Karpas-422 (cell line): ENCODE data around the gene SLC39A11. TPM values are rescaled to one million over a fixed set of nuclear protein-coding genes. Genes with fewer than 3 reads are reported as not detected.
"Not testable (repeated sequence)": the region's sequence is repeated elsewhere in the genome, so short reads cannot be mapped to it uniquely, and the experiment has no call there.

Experiments used
- DNase-seq: peaks from one replicate; pipeline ENCODE4 v3.0.0-alpha.2; 2015
- H2AFZ ChIP-seq: fragments of 200-600 bp; sonication (generic); 2 replicates; pipeline ENCODE4 v1.6.1; 2014; ENCODE audit warnings: antibody characterized with exemption, low read length, mixed read lengths
- H3K27ac ChIP-seq: fragments of 200-600 bp; sonication (generic); 2 replicates; pipeline ENCODE4 v1.5.1; 2014; ENCODE audit warnings: mild to moderate bottlenecking, low read length, moderate library complexity
- H3K27me3 ChIP-seq: fragments of 200-600 bp; sonication (generic); 2 replicates; pipeline ENCODE4 v1.6.1; 2014; ENCODE audit warnings: low read length, mixed read lengths
- H3K36me3 ChIP-seq: fragments of 200-600 bp; sonication (generic); 2 replicates; pipeline ENCODE4 v1.6.1; 2014; ENCODE audit warnings: low read length, mixed read lengths; ENCODE audit not compliant: insufficient read depth
- H3K4me1 ChIP-seq: fragments of 200-600 bp; sonication (generic); 2 replicates; pipeline ENCODE4 v1.6.1; 2014; ENCODE audit warnings: mild to moderate bottlenecking, low read length, mixed read lengths
- H3K4me2 ChIP-seq: fragments of 200-600 bp; sonication (generic); 2 replicates; pipeline ENCODE4 v1.6.1; 2014; ENCODE audit warnings: low read length, low read depth, mild to moderate bottlenecking; ENCODE audit not compliant: poor library complexity, severe bottlenecking
- H3K4me3 ChIP-seq: fragments of 200-600 bp; sonication (generic); 2 replicates; pipeline ENCODE4 v1.5.1; 2014; ENCODE audit warnings: mild to moderate bottlenecking, antibody characterized with exemption, low read length, mixed read lengths
- H3K79me2 ChIP-seq: fragments of 200-600 bp; sonication (generic); 2 replicates; pipeline ENCODE4 v1.6.1; 2014; ENCODE audit warnings: mild to moderate bottlenecking, low read length, mixed read lengths
- H3K9ac ChIP-seq: fragments of 200-600 bp; sonication (generic); 2 replicates; pipeline ENCODE4 v1.6.0; 2014; ENCODE audit warnings: low read length
- H3K9me2 ChIP-seq: fragments of 200-600 bp; sonication (generic), shearing (Covaris generic); replicated peaks from 2 replicates; pipeline ENCODE4 v1.6.0; 2014; ENCODE audit warnings: mild to moderate bottlenecking, low read length, moderate library complexity; ENCODE audit not compliant: insufficient read depth
- H3K9me3 ChIP-seq: fragments of 300-700, 200-600 bp; sonication (generic); 2 replicates; pipeline ENCODE4 v1.6.1; 2014; ENCODE audit warnings: low read length, mixed read lengths
- H4K20me1 ChIP-seq: fragments of 200-600 bp; sonication (generic); 2 replicates; pipeline ENCODE4 v1.6.1; 2014; ENCODE audit warnings: mild to moderate bottlenecking, antibody characterized with exemption, low read length, low read depth; ENCODE audit not compliant: insufficient read depth
- total RNA-seq: library from RNA; depleted of rRNA; stranded (reverse); fragments of >200 nt; shearing (Covaris generic); gene quantifications from 2 replicates; pipeline ENCODE4 v1.2.3, GENCODE V29; 2014; ENCODE audit warnings: low replicate concordance

SLC39A11 gene
- total RNA-seq, 1 experiment from 2014 or later = 49.6 TPM

- H3K9me2 ChIP-seq = no peaks in the 10 kb centered on the region
- H3K9me3 ChIP-seq = no peaks in the 10 kb centered on the region
- no peaks in the 10 kb centered on the region for H4K20me1 ChIP-seq
- H3K9ac ChIP-seq = no peak overlapping the region
- H3K79me2 ChIP-seq = peaks cover 74% of the 10 kb centered on the region
- H2AFZ ChIP-seq = no peak overlapping the region
- H3K4me3 ChIP-seq = no peak overlapping the region
- no peak overlapping the region for H3K27ac ChIP-seq
- no peak for DNase-seq
- H3K4me2 ChIP-seq = no peak overlapping the region
- H3K36me3 ChIP-seq = peaks cover 42% of the 10 kb centered on the region
- H3K4me1 ChIP-seq = no peaks in the 10 kb centered on the region
- no peaks in the 10 kb centered on the region for H3K27me3 ChIP-seq
Observed at GRCh38 chr17:73074566-73074965, 17.9 kb downstream of the SLC39A11 start.

GRCh38 chr17:73072219-73072962 lies 20.1 kb downstream of the SLC39A11 start:
- Histone ChIP-seq H2AFZ (no peak overlapping the region), H3K4me3 (no peak overlapping the region), H3K4me1 (no peaks in the 10 kb centered on the region), H3K27ac (no peak overlapping the region), H4K20me1 (no peaks in the 10 kb centered on the region), H3K9ac (no peak overlapping the region), H3K9me2 (no peaks in the 10 kb centered on the region), H3K79me2 (peaks cover 74% of the 10 kb centered on the region), H3K27me3 (no peaks in the 10 kb centered on the region), H3K36me3 (peaks cover 47% of the 10 kb centered on the region), H3K4me2 (no peak overlapping the region), H3K9me3 (no peaks in the 10 kb centered on the region)
- DNase-seq = no peak

GRCh38 chr17:73071066-73071999 lies 21.2 kb downstream of the SLC39A11 start:
- no peak for DNase-seq
- Histone ChIP-seq H3K27me3 (no peaks in the 10 kb centered on the region), H2AFZ (no peak overlapping the region), H3K36me3 (peaks cover 53% of the 10 kb centered on the region), H3K4me1 (no peaks in the 10 kb centered on the region), H3K9me2 (no peaks in the 10 kb centered on the region), H3K9me3 (no peaks in the 10 kb centered on the region), H3K4me2 (no peak overlapping the region), H3K79me2 (peaks cover 75% of the 10 kb centered on the region), H4K20me1 (no peaks in the 10 kb centered on the region), H3K9ac (no peak overlapping the region), H3K27ac (no peak overlapping the region), H3K4me3 (no peak overlapping the region)

- H3K36me3 ChIP-seq = peaks cover 57% of the 10 kb centered on the region
- H3K4me3 ChIP-seq = no peak overlapping the region
- no peak overlapping the region for H3K4me2 ChIP-seq
- no peaks in the 10 kb centered on the region for H3K9me2 ChIP-seq
- no peaks in the 10 kb centered on the region for H3K4me1 ChIP-seq
- H3K27ac ChIP-seq = no peak overlapping the region
- no peak for DNase-seq
- H3K27me3 ChIP-seq = no peaks in the 10 kb centered on the region
- no peak overlapping the region for H2AFZ ChIP-seq
- no peaks in the 10 kb centered on the region for H4K20me1 ChIP-seq
- H3K9me3 ChIP-seq = no peaks in the 10 kb centered on the region
- H3K79me2 ChIP-seq = peaks cover 73% of the 10 kb centered on the region
- no peak overlapping the region for H3K9ac ChIP-seq
Observed at GRCh38 chr17:73069841-73070240, 22.6 kb downstream of the SLC39A11 start.

- DNase-seq = no peak
- H3K9ac ChIP-seq = no peak overlapping the region
- H2AFZ ChIP-seq = no peak overlapping the region
- H3K36me3 ChIP-seq = peaks cover 52% of the 10 kb centered on the region
- peaks cover 73% of the 10 kb centered on the region for H3K79me2 ChIP-seq
- no peaks in the 10 kb centered on the region for H3K9me2 ChIP-seq
- H4K20me1 ChIP-seq = no peaks in the 10 kb centered on the region
- no peaks in the 10 kb centered on the region for H3K9me3 ChIP-seq
- no peaks in the 10 kb centered on the region for H3K27me3 ChIP-seq
- H3K4me2 ChIP-seq = no peak overlapping the region
- no peak overlapping the region for H3K27ac ChIP-seq
- H3K4me1 ChIP-seq = peaks cover 5% of the 10 kb centered on the region
- no peak overlapping the region for H3K4me3 ChIP-seq
Observed at GRCh38 chr17:73069164-73069770, 23.2 kb downstream of the SLC39A11 start.

- no peak overlapping the region for H3K4me3 ChIP-seq
- peaks cover 49% of the 10 kb centered on the region for H3K36me3 ChIP-seq
- no peaks in the 10 kb centered on the region for H3K27me3 ChIP-seq
- H3K9me3 ChIP-seq = no peaks in the 10 kb centered on the region
- no peak overlapping the region for H3K4me2 ChIP-seq
- H3K4me1 ChIP-seq = peaks cover 9% of the 10 kb centered on the region
- DNase-seq = no peak
- no peaks in the 10 kb centered on the region for H3K9me2 ChIP-seq
- H3K27ac ChIP-seq = no peak overlapping the region
- H3K9ac ChIP-seq = no peak overlapping the region
- no peaks in the 10 kb centered on the region for H4K20me1 ChIP-seq
- H3K79me2 ChIP-seq = peaks cover 77% of the 10 kb centered on the region
- no peak overlapping the region for H2AFZ ChIP-seq
Observed at GRCh38 chr17:73068322-73069153, 23.9 kb downstream of the SLC39A11 start.

- not testable (repeated sequence) for H3K27me3 ChIP-seq, H3K4me3 ChIP-seq, H3K27ac ChIP-seq, H3K9ac ChIP-seq, DNase-seq, H3K4me2 ChIP-seq, H3K4me1 ChIP-seq, H2AFZ ChIP-seq, H3K9me2 ChIP-seq, H3K9me3 ChIP-seq, H4K20me1 ChIP-seq
- peaks cover 77% of the 10 kb centered on the region for H3K79me2 ChIP-seq
- H3K36me3 ChIP-seq = peaks cover 43% of the 10 kb centered on the region
Observed at GRCh38 chr17:73067699-73068098, 24.8 kb downstream of the SLC39A11 start.
